Mucosa of descending colon (tissue), 3 donors: Measurements from ENCODE around the gene CSRP3. TPM values are rescaled to one million over a fixed set of nuclear protein-coding genes. Genes with fewer than 3 reads are reported as not detected.
A peak's percentile ranks its signal among the peaks of the same experiment; 100 is the strongest.

Experiments used
- ATAC-seq: fragments of 200-7000 bp; cut with Tn5 transposase; one replicate; pipeline ENCODE4 v1.9.1; 2020; ENCODE audit warnings: mild to moderate bottlenecking, moderate library complexity
- DNase-seq, 3 donors: peaks; one replicate each; pipeline ENCODE4 v3.0.0-alpha.2; 2020
- H3K36me3 ChIP-seq: fragments of 200-600 bp; one replicate; pipeline ENCODE4 v1.8.0; 2021; ENCODE audit warnings: low read depth, mild to moderate bottlenecking
- H3K4me1 ChIP-seq: fragments of 200-600 bp; one replicate; pipeline ENCODE4 v1.8.0; 2021; ENCODE audit warnings: low read depth, mild to moderate bottlenecking
- H3K4me3 ChIP-seq: fragments of 200-600 bp; one replicate; pipeline ENCODE4 v1.8.0; 2021; ENCODE audit warnings: mild to moderate bottlenecking
- H3K9me3 ChIP-seq: fragments of 200-600 bp; one replicate; pipeline ENCODE4 v1.8.0; 2021; ENCODE audit warnings: mild to moderate bottlenecking
- intact Hi-C, 2 donors: fragments of 100-400 bp; cut with DNase I in 1 of 2; cut with micrococcal nuclease in 1 of 2; formaldehyde crosslinking; loops; one replicate each; pipeline versions ENCODE4 v1.11.0 to v1.11.1; 2022; cut with DNase I, micrococcal nuclease
- total RNA-seq, 3 donors: library from RNA; stranded (reverse); fragmentation: NEBNext Ultra II Directional in 2 of 3; extraction: Animal tissue kit (Norgen Biotek cat#: 25700) in 2 of 3; gene quantifications; one replicate each; pipeline versions ENCODE4 v1.2.1 to v1.2.4, GENCODE V29; 2021 to 2023
- TF ChIP-seq, protein P1 (sequence below): fragments of 200-600 bp; IDR thresholded peaks from one replicate; pipeline ENCODE4 v1.8.0; 2022; ENCODE audit warnings: antibody characterized with exemption, mild to moderate bottlenecking
- donor health status: DM: no; HTN: no; CAD: no; lungs with moderate emphysema.
- donor health status: DM: no; HTN: no; CAD: no.
- donor health status: DM: no; HTN: yes; CAD: no.

Gene CSRP3
- total RNA-seq, 3 donors from 2014 or later, result 0.94 TPM; not detected in 2

DNA sequence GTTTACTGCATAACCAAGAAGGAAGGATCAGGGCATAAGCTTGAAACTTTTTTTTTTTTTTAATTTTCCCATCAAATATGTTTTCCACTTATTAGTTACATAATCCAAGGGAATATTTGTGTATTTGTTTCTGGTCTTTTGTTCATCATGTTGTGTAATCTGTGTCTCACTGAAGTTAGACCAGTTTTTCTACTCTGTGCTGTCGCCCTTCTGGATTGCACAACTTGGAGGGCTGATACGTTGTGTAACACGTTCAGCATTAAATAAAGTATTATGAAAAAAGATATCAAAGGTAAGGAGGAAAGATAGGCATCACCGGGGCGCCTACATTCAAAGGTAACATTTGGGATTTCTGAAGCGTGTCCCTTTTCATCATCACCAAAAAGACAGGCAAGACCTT lies 42.3 kb upstream of the CSRP3 start:
- Histone ChIP-seq H3K4me3 (no peak overlapping the region), H3K4me1 (peaks cover 28% of the 10 kb centered on the region), H3K9me3 (no peaks in the 10 kb centered on the region), H3K36me3 (no peaks in the 10 kb centered on the region)
- intact Hi-C loops, result no loop called here
- ATAC-seq (no peak), DNase-seq (peak in 1 of 3 donors; percentile 38)
- TF ChIP-seq, protein P1, sequence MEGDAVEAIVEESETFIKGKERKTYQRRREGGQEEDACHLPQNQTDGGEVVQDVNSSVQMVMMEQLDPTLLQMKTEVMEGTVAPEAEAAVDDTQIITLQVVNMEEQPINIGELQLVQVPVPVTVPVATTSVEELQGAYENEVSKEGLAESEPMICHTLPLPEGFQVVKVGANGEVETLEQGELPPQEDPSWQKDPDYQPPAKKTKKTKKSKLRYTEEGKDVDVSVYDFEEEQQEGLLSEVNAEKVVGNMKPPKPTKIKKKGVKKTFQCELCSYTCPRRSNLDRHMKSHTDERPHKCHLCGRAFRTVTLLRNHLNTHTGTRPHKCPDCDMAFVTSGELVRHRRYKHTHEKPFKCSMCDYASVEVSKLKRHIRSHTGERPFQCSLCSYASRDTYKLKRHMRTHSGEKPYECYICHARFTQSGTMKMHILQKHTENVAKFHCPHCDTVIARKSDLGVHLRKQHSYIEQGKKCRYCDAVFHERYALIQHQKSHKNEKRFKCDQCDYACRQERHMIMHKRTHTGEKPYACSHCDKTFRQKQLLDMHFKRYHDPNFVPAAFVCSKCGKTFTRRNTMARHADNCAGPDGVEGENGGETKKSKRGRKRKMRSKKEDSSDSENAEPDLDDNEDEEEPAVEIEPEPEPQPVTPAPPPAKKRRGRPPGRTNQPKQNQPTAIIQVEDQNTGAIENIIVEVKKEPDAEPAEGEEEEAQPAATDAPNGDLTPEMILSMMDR, result no peak

DNA sequence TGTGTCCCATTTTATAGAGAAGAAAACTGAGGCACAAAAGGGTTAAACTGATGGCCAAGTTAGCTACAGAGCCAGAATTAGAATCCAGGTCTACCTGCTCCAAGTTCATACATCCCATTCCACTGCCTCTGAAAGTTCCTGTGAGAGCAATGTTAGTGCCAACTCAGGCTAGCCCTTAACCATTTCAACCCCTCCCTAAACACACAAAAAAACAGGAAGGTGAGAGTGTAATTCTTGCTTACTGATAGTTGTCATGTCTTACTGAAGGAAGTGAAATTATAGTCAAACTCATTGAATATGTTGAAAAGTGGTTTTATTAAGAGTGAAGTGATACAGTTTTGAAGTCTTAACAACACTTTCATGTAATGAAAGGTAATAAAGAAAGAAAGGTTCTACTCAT lies 41.8 kb upstream of the CSRP3 start:
- Histone ChIP-seq H3K4me3 (no peak overlapping the region), H3K4me1 (peaks cover 28% of the 10 kb centered on the region), H3K9me3 (no peaks in the 10 kb centered on the region), H3K36me3 (no peaks in the 10 kb centered on the region)
- DNase-seq (no peak), ATAC-seq (no peak)
- intact Hi-C loops, result no loop called here
- TF ChIP-seq, protein P1, result no peak

DNA sequence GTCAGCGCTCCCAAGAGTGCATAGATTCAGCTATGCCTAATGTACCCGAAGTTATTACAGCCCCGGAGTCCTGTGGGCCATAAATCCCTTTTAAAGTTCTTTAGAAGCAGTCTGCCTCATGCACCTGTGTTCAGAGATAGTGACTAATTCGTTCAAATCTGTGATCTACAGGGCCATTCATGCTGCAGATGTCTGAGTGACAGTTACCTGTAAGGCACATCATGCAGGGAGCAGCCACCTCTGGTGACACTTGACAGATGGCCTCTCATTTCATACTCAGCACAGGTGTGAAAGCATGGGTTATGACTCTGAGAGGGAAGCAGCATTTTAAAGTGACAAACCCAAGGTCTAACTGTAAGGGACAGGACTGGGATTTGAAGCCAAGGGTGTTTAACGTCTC lies 41.4 kb upstream of the CSRP3 start:
- TF ChIP-seq, protein P1, result no peak
- peaks cover 28% of the 10 kb centered on the region for H3K4me1 ChIP-seq
- DNase-seq, result no peak
- H3K9me3 ChIP-seq, result no peaks in the 10 kb centered on the region
- ATAC-seq, result peak; percentile 5
- no peak overlapping the region for H3K4me3 ChIP-seq
- intact Hi-C loops, result no loop called here
- no peaks in the 10 kb centered on the region for H3K36me3 ChIP-seq

DNA sequence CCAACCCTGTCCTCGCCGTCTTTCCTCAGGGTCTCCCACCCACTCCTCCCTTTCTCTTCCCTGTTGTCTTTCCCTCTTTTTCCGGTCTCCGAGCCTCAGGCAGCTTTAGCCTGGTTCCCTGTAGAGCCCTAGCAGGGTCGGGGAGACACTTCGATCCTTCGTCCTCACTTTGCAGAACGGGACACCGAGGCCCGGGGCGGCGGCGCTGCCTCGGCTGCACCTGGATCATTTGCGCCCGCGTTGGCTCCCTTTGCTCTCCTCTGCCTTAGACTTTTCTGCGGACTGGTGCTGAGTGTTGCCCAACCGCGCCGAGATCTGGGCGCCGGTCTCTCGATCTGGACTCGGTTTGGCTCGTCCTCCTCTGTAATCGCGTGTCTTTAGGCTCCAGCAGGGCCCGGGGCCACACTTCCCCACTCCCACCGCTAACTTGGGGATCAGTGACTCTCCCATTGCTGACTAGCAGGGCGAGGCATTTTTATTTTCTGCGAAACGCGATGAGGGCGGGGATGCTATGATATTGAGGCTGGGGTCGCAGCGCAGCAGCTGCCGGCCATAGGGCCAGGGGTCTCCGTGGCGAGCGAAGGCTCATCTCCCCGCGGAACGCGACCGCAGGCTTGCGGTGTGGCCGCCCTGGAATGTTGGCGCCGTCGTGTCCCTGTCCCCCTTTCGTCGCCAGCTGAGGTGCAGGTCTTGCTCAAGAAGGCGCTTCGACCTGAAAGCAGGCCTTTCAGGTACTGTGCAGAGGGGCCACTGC lies 40.6 kb upstream of the CSRP3 start:
- Histone ChIP-seq H3K9me3 (no peaks in the 10 kb centered on the region), H3K4me3 (no peak overlapping the region), H3K4me1 (peaks cover 28% of the 10 kb centered on the region), H3K36me3 (no peaks in the 10 kb centered on the region)
- TF ChIP-seq, protein P1, result no peak
- DNase-seq, result peak; percentile 30 to 60 (median 55)
- intact Hi-C loops, result no loop called here
- ATAC-seq, result peak; percentile 2

DNA sequence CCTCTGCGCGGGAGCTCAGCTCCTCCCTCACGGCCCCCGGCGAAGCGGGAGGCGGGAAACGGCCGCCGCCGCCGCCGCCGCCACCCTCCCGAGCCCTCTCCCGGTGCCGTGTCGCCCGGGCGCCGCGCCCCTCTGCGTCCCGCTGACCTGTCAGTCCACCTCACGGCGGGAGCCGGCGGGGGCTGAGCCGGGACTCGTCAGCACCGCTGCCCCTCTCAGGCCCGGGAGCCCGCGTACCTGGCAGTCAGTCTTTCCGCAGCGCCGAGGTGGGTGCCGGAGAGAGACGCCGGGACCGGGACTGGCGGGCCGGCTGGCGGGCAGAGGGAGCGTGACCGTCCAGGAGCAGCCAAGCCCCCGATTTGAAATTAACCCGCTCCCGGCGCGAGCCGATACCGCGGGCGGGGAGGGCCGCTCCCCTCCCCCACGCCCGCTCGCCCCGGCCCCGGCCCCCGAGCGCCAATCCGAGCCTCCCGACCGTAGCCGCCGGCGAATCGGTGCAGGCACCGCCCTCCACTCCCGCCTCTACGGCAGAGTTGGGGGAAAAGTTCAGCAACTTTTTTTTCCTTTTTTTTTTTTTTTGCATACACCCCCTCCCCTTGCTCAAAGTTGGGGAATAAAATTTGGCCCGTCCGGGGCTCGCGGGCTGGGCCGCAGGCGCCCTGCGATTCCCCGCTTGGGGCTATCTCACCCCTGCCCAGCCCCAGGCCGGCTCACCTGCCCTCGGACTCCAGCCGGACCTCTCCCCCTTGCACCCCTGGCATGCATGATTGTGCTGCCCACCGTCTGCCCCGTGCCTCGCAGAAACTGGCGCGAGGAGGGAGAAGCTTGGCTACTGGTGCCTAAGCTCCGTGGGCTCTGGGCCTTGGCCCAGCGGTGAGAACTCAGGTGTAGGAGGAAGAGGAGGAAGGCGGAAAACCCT lies 39.7 kb upstream of the CSRP3 start:
- H3K4me1 ChIP-seq, result peaks cover 28% of the 10 kb centered on the region
- no peaks in the 10 kb centered on the region for H3K9me3 ChIP-seq
- peak; percentile 76 for ATAC-seq
- intact Hi-C loops, result no loop called here
- H3K4me3 ChIP-seq, result peak overlapping the region; percentile 32
- TF ChIP-seq, protein P1, result no peak
- DNase-seq, result peak; percentile 55 to 80 (median 76)
- no peaks in the 10 kb centered on the region for H3K36me3 ChIP-seq
